CD4-positive, alpha-beta T cell treated with Interleukin-17A for 4 hours (primary cell): Measurements from ENCODE around the gene ARMCX1.
"Not testable (repeated sequence)": the region's sequence is repeated elsewhere in the genome, so short reads cannot be mapped to it uniquely, and the experiment has no call there.

Experiments
- DNase-seq: peaks from one replicate; pipeline ENCODE4 v3.0.0-alpha.2; 2020; ENCODE audit warnings: mixed read lengths

The ARMCX1 gene

DNA sequence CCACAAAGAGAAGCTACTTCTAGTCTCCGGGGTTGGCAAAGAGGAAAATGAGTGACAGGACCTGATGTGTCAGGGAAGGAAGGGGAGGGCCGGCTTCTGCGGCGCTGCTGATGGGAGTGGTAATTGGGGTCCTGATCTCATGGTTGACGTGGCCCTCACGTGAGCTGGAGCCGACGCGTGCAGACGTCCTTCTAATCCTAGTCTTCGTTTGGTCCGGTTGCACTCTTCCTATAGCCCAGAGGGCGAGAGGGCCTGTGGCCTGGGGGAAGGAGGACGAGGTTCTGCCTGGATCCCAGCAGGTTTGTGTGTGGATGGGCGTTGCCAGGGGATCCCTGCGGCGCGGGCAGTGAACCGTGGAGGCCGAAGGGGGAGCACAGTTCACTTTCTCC lies at the start of gene ARMCX1:
Gene ARMCX1, plus strand, starts transcription at position 186 of the 389 bp plus-strand sequence. CDS start 2,384 bp downstream, outside the sequence.
- DNase-seq: peak; percentile 30

DNA sequence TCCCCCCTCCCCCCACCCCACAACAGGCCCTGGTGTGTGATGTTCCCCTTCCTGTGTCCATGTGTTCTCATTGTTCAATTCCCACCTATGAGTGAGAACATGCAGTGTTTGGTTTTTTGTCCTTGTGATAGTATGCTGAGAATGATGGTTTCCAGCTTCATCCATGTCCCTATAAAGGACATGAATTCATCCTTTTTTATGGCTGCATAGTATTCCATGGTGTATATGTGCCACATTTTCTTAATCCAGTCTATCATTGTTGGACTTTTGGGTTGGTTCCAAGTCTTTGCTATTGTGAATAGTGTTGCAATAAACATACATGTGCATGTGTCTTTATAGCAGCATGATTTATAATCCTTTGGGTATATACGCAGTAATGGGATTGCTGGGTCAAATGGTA lies 47.4 kb upstream of the ARMCX1 start:
- not testable (repeated sequence) for DNase-seq

DNA sequence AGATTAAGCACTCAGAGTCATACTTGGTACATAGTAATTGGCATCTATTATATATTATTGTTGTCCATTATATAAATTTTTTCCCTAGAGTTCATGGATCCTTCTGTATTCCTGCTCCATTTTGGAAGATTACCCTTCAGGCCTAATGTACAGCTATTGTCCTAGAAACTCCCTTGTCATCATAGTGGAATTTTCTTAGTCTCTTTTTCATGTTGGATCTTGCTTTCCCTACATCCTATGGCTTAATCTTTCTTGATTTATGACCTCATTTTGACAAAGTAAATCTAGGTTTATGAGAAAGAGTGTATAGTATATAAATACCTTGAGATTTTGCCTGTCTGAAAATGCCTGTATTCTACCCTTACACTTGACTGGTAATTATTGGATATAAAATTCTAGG lies 43.0 kb upstream of the ARMCX1 start:
- no peak for DNase-seq

DNA sequence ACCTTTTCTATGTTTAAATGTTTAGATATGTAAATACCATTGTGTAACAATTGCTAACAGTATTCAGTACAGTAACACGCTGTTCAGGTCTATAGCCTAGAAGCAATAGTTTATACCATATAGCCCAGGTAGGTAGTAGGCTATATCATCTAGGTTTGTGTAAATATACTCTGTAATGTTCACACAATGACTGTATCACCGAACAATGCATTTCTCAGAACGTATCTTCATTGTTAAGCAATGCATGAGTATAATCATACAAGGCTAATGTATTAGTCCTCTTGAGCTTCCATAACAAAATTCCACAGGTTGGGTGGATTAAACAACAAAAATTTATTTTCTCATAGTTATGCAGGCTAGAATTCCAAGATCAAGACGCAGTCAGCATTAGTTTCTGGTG lies 42.4 kb upstream of the ARMCX1 start:
- DNase-seq: no peak

DNA sequence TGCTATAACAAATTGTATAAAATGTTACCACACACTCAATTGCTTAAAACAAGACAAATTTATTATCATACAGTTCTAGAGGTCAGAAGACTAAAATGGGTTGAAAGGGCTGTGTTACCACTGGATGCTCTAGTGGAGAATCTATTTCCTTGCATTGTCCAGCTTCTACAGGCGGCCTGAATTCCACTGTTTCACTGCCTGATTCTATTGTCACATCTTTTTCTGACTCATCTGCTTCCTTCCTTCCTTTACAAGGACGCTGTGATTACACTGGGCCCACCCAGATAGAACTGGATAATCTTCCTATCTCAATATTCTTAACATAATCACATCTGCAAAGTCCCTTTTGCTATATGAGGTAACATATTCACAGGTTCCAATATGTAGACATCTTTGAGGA lies 19.4 kb upstream of the ARMCX1 start:
- DNase-seq: no peak

DNA sequence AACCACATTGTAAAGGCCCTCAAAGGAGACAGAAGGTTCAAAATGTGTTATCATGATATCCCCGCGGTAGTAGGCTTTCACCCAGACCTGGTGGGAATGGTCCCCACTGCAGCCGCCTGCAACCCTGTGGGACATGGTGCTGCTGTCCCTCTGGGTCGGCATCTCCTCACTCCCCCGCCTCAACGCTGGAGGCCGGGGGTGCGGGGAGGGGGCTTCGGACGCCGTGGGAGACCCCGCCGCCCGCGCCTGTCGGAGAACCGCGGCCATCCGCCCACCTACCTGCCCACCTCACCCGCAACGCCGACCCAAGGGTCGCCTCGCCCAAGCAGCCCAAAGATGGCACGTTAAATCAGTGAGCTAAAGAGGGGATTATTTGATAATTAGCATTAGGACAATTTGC lies 11.2 kb upstream of the ARMCX1 start:
- no peak for DNase-seq

DNA sequence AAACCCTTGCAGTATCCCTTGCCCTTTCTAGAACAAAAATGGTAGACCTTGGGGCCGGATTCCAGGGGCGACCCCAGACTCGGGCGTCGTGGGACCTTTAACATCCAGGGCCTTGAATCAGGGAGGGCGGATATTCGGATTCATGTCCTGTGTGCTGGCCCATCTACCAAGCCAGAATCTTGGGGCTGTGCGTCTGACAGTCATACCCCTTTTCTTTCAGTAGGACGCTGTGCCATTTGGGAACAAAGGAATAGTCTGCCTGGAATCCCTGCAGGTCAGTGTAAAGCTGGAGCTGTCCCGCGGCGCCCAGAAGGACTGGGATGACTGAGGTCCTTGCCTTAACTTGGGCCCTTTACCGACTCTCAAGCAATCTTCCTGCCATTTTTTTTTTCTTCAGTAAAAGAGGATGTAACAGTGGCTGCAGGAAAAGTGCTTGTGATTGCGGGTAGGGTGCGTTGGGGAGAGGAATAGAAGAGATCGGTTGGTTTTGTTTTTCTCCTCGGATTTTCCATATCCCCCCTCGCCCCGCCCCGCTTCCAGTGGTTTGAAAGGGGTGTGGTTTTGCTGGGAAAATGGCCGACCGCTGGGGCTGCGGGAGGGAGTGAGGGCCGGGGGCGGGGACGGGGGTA lies 518 bp downstream of the ARMCX1 start:
- no peak for DNase-seq

DNA sequence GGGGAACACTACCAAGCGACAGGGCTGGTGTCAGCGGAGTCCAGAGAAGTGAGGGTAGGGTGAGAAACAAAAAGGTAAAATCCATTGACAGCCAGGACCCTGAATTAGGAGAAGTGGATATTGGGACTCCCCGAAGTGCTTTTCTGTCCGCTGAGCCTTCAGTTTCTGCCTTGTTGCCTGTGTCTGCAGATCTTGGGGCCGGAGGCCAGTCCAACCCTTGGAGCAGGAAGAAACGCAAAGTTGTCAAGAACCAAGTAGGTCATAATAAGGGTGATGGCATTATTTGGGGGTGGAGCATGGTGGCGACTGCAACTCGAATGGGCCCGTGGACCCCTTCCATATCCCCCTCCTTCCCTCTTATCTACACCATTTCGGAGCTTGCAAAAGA lies 1.0 kb downstream of the ARMCX1 start:
- no peak for DNase-seq

DNA sequence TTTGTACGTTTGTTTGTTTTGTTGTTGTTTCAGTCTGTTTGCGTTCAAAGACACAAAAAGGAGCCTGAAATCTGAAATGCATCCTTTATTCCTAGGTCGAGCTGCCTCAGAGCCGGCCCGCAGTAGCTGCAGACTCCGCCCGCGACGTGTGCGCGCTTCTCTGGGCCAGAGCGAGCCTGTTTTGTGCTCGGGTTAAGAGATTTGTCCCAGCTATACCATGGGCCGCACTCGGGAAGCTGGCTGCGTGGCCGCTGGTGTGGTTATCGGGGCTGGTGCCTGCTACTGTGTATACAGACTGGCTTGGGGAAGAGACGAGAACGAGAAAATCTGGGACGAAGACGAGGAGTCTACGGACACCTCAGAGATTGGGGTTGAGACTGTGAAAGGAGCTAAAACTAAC lies 2.4 kb downstream of the ARMCX1 start:
- DNase-seq: no peak

DNA sequence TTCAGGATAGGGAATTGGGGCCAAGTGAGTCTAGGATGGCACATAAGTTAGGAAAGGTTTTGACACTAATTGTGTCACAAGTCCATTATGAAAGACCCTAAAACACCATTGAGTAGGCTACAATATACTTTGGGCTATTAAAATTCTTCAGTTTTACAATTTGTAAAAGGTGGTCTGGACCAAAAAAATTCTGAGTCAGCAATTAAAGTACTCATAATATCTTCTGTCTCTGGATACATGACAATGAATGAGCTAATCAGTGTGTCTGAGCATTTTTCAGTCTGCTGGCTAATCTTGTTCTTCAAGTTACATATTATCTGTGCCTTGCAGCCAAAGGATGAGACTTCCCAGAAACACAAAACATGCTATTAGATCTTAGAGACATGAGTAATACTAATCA lies 14.3 kb downstream of the ARMCX1 start:
- no peak for DNase-seq

DNA sequence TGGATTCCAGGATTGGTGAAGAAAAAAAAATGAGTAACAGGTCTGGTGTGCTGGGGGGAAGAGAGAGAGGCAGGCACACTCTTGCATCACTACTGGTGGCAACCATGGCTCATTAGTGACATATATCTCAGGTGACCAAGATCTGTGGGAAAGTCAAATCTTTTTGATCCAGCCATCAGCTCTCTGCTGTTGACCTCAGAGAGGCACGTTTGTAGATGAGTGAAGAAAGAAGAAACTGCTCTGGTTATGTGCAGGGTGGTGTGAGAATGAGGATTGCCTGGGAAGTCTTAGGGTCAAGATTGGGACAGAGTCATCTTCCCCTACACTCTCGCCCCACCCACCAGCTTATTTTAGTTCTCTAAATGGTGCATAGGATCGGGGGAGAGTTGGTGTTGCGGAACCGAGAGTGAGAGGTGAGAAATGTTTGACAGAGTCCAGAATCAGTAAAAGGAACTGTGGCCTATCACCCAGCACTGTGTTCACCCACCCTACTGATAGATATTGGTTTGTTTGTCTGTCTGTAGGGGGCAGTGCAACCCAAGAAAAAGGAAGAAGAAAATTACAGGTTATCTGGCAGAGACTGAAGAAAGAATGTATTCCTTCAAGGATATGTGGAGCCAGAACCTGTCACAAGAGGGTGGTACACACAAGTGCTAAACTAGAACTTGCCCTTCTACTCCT lies 45.5 kb downstream of the ARMCX1 start:
- peak; percentile 48 for DNase-seq

DNA sequence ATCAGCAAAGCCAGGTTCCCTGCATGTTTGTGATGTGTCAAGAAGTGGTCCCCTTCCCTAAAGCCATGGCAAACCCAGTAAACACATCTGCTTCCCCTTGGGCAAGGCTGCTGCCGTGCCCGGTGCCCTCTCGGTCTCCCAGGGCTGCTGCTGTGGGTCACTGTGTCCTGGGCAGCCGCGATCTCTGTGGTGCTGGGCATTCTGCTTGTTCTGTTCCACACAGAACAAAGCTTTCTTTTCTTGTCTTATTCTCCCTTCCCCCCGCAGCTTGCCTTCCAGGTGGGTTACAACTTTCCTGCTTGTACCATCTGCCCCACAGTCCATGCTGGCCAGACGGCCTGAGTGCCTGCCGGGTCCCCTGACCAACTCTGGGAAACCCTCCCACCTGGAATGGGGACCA lies 49.2 kb downstream of the ARMCX1 start:
- not testable (repeated sequence) for DNase-seq

DNA sequence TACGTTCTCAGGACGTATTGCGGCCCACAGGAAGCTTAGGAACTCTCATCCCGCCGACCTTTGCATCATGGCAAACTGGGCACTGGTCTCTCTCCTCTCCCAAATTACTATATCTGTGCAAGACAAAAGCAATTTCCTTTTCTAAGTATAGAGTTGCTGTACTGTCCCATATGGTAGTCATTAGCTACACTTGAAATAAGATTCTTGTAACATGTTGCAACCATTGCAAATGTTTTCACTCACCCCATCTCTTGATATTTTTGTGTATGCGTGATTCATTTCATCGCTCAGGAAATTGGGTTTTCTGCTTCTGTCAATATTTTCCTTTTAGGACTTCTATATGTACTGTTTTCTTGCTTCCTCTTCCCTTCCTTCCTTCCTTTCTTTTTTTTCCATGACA lies 51.7 kb downstream of the ARMCX1 start:
- no peak for DNase-seq
